Naive thymus-derived CD8-positive, alpha-beta T cell (primary cell): ENCODE data around the gene RFTN2. TPM values are rescaled to one million over a fixed set of nuclear protein-coding genes. Genes with fewer than 3 reads are reported as not detected.

ENCODE experiments used
- polyA plus RNA-seq, 3 donors: library from polyadenylated mRNA; unstranded; fragments of 300-500 nt; fragmentation: Illumina TruSeq; gene quantifications; one replicate each; pipeline ENCODE4 v1.2.3, GENCODE V29; 2021
- total RNA-seq, 8 experiments: library from RNA in 2 of 8; stranded (reverse) in 2 of 8; gene quantifications; one replicate each; pipeline ENCODE4 v1.2.3 and lab custom pipeline; 2021 to 2026

Gene RFTN2
- total and polyA plus RNA-seq, 5 experiments from 2014 or later: 0.13 to 0.47 (median 0.22) TPM; not detected in 2

Other genes starting within 250 kb of the RFTN2 start
- 100 to 1,000 TPM; 702 to 768 TPM for gene SF3B1, start 240.6 kb downstream of the RFTN2 start, total RNA-seq
- gene SF3B1, start 240.6 kb downstream of the RFTN2 start, polyA plus RNA-seq: 100 to 1,000 TPM; 120 to 131 (median 120) TPM
- gene COQ10B, start 222.0 kb downstream of the RFTN2 start, total RNA-seq: 10 to 100 TPM; 33.2 to 35.1 TPM
- gene COQ10B, start 222.0 kb downstream of the RFTN2 start, polyA plus RNA-seq: 10 to 100 TPM; 30.0 to 43.4 (median 39.4) TPM
- gene HSPD1, start 175.7 kb downstream of the RFTN2 start, total RNA-seq: 100 to 1,000 TPM; 138 to 140 TPM
- gene HSPD1, start 175.7 kb downstream of the RFTN2 start, polyA plus RNA-seq: 100 to 1,000 TPM; 101 to 134 (median 128) TPM
- gene HSPE1, start 175.2 kb downstream of the RFTN2 start, total RNA-seq: 10 to 100 TPM; 62.9 to 65.8 TPM
- 100 to 1,000 TPM; 154 to 181 (median 172) TPM for gene HSPE1, start 175.2 kb downstream of the RFTN2 start, polyA plus RNA-seq
- 10 to 100 TPM; 24.0 to 26.1 TPM for gene MOB4, start 159.5 kb downstream of the RFTN2 start, total RNA-seq
- 10 to 100 TPM; 19.4 to 29.1 (median 23.6) TPM for gene MOB4, start 159.5 kb downstream of the RFTN2 start, polyA plus RNA-seq
- 10 to 100 TPM; 15.7 to 19.3 TPM for gene MARS2, start 29.8 kb upstream of the RFTN2 start, total RNA-seq
- gene MARS2, start 29.8 kb upstream of the RFTN2 start, polyA plus RNA-seq: 10 to 100 TPM in 2 of 3 donors, 1 to 10 TPM in 1; 8.4 to 12.7 (median 12.5) TPM
- not detected for gene BOLL, start 109.7 kb upstream of the RFTN2 start, total RNA-seq
- not detected for gene BOLL, start 109.7 kb upstream of the RFTN2 start, polyA plus RNA-seq
- 1 to 10 TPM; 7.1 to 8.8 TPM for gene PLCL1, start 129.0 kb upstream of the RFTN2 start, total RNA-seq
- 1 to 10 TPM; 3.0 to 4.8 (median 4.1) TPM for gene PLCL1, start 129.0 kb upstream of the RFTN2 start, polyA plus RNA-seq